NT2/D1 (cell line): ENCODE results near the gene HECTD2.

Experiments
- SUZ12 ChIP-seq: IDR thresholded peaks from 2 replicates; pipeline ENCODE4 v1.6.1; 2011; ENCODE audit not compliant: insufficient read length, insufficient read depth; ENCODE audit errors: extremely low read depth
- YY1 ChIP-seq: IDR thresholded peaks from 2 replicates; pipeline ENCODE4 v1.6.1; 2011; ENCODE audit not compliant: insufficient read length, insufficient read depth
- ZNF274 ChIP-seq: IDR thresholded peaks from 2 replicates; pipeline ENCODE4 v1.6.1; 2011; ENCODE audit warnings: mild to moderate bottlenecking, low read depth, low read length

GRCh38 chr10:91422915-91423314 is 12.8 kb downstream of the HECTD2 start:
- TF ChIP-seq ZNF274 (no peak), SUZ12 (no peak), YY1 (no peak)
